ENCODE measurements around the gene CP. TPM values are rescaled to one million over a fixed set of nuclear protein-coding genes. Genes with fewer than 3 reads are reported as not detected.

Gene CP
- total RNA-seq, 3 donors from 2014 or later: 25.9 to 225 (median 30.2) TPM

DNA sequence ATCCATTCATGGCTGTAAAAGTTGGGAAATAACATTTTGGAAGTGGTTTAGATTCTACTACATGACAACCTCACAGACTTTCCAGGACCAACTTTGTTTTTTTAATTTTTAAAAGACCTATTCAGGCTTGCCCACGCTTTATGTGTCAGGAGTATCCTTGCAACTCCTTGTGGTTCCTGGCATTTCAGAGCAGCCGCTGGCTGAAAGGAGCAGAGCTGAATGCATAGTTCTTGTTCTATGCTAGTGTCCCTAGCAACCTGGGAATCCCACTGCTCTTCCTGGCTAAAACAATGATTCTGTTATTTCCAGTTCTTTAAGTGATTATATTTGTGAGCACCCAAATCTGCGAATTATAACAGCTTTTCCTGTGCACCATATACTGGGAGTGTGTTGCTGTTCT, 34.9 kb downstream of the CP start:
- H3K4me3 ChIP-seq: no peak overlapping the region
- no peaks in the 10 kb centered on the region for H3K9me3 ChIP-seq
- no peaks in the 10 kb centered on the region for H3K36me3 ChIP-seq
- no peak for DNase-seq (ENCODE audit: low spot score in 2 of 2)
- H3K27ac ChIP-seq: no peak overlapping the region
- intact Hi-C loops (cut with DNase I; ENCODE audit: low total_unique reads): no loop called here
- no peak for TF ChIP-seq POLR2AphosphoS5 (IDR thresholded peaks at IDR 0.05)
- no peak for TF ChIP-seq POLR2A (IDR thresholded peaks at IDR 0.05)
- TF ChIP-seq, protein P1, sequence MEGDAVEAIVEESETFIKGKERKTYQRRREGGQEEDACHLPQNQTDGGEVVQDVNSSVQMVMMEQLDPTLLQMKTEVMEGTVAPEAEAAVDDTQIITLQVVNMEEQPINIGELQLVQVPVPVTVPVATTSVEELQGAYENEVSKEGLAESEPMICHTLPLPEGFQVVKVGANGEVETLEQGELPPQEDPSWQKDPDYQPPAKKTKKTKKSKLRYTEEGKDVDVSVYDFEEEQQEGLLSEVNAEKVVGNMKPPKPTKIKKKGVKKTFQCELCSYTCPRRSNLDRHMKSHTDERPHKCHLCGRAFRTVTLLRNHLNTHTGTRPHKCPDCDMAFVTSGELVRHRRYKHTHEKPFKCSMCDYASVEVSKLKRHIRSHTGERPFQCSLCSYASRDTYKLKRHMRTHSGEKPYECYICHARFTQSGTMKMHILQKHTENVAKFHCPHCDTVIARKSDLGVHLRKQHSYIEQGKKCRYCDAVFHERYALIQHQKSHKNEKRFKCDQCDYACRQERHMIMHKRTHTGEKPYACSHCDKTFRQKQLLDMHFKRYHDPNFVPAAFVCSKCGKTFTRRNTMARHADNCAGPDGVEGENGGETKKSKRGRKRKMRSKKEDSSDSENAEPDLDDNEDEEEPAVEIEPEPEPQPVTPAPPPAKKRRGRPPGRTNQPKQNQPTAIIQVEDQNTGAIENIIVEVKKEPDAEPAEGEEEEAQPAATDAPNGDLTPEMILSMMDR (IDR thresholded peaks at IDR 0.05): no peak
- no peaks in the 10 kb centered on the region for H3K4me1 ChIP-seq
- no peaks in the 10 kb centered on the region for H3K27me3 ChIP-seq

- TF ChIP-seq POLR2A (IDR thresholded peaks at IDR 0.05) (no peak), POLR2AphosphoS5 (IDR thresholded peaks at IDR 0.05) (no peak)
- TF ChIP-seq, protein P1 (IDR thresholded peaks at IDR 0.05): no peak
- Histone ChIP-seq H3K4me3 (no peak overlapping the region), H3K27me3 (no peaks in the 10 kb centered on the region), H3K9me3 (no peaks in the 10 kb centered on the region), H3K27ac (no peak overlapping the region), H3K36me3 (no peaks in the 10 kb centered on the region), H3K4me1 (no peaks in the 10 kb centered on the region)
- DNase-seq (ENCODE audit: low spot score in 2 of 2): no peak
- intact Hi-C loops (cut with DNase I; ENCODE audit: low total_unique reads): no loop called here
Observed at GRCh38 chr3:149186219-149186618, 35.4 kb downstream of the CP start.

- H3K27me3 ChIP-seq: no peaks in the 10 kb centered on the region
- H3K9me3 ChIP-seq: no peaks in the 10 kb centered on the region
- peak overlapping the region in 1 of 2 donors; percentile 75 for H3K27ac ChIP-seq
- intact Hi-C loops (cut with DNase I; ENCODE audit: low total_unique reads): no loop called here
- H3K4me1 ChIP-seq: no peaks in the 10 kb centered on the region
- DNase-seq (ENCODE audit: low spot score in 2 of 2): no peak
- no peak for TF ChIP-seq POLR2AphosphoS5 (IDR thresholded peaks at IDR 0.05)
- TF ChIP-seq, protein P1 (IDR thresholded peaks at IDR 0.05): no peak
- TF ChIP-seq POLR2A (IDR thresholded peaks at IDR 0.05): no peak
- no peaks in the 10 kb centered on the region for H3K36me3 ChIP-seq
- H3K4me3 ChIP-seq: no peak overlapping the region
Observed at GRCh38 chr3:149181182-149181581, 40.4 kb downstream of the CP start.

DNA sequence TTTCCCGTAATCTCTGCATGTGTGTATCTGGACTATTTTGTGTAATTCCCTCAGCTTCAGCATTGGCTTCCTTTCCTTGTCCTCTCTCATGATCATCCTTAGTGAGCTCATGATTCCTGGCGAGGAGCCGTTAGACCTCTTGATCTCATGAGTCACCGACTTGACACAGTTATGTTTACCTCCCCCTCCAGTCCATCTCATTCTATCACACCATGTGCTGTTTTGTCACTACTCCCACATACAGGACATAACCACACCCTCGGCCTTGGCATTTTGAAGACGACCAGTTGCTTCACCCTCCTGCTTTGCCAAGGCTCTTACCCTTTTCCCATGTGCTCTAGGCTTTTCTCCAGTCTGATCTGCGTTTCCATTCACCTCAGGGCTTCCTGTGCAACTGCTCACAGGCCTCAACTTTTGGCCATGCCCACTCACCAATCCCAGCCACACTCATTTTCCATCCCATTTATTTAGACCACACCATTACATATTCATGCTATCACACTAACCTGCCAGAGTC, 41.5 kb downstream of the CP start:
- peak; percentile 53 to 92 (median 78) for TF ChIP-seq POLR2AphosphoS5 (IDR thresholded peaks at IDR 0.05)
- TF ChIP-seq POLR2A (IDR thresholded peaks at IDR 0.05): no peak
- no peak overlapping the region for H3K4me3 ChIP-seq
- no peaks in the 10 kb centered on the region for H3K27me3 ChIP-seq
- intact Hi-C loops (cut with DNase I; ENCODE audit: low total_unique reads): no loop called here
- no peaks in the 10 kb centered on the region for H3K9me3 ChIP-seq
- H3K4me1 ChIP-seq: no peaks in the 10 kb centered on the region
- H3K27ac ChIP-seq: peak overlapping the region; percentile 68 to 75
- DNase-seq (ENCODE audit: low spot score in 2 of 2): peak; percentile 52 to 66
- no peaks in the 10 kb centered on the region for H3K36me3 ChIP-seq

DNA sequence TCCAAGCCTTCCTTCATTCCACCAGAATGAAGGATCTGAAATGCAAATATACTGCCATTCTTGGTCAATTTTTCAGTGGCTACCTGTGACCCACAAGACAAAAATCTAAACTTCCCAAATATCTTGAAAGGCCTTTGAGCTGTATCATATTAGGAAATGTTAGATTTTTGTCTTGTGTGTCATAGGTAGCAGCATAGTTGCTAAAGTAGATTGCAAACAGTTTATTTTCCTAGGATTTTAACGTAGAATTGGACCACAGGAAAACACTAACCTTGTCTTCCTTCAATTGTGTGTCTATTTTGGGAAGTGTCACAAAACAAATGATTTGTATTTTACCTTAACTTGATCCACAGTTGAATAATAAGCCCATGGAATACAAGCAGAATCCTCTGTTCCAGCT, 42.4 kb downstream of the CP start:
- no peaks in the 10 kb centered on the region for H3K27me3 ChIP-seq
- H3K36me3 ChIP-seq: no peaks in the 10 kb centered on the region
- H3K27ac ChIP-seq: peak overlapping the region; percentile 31 to 85
- no peaks in the 10 kb centered on the region for H3K4me1 ChIP-seq
- H3K4me3 ChIP-seq: no peak overlapping the region
- intact Hi-C loops (cut with DNase I; ENCODE audit: low total_unique reads): no loop called here
- DNase-seq (ENCODE audit: low spot score in 2 of 2): no peak
- no peaks in the 10 kb centered on the region for H3K9me3 ChIP-seq
- TF ChIP-seq, protein P1 (IDR thresholded peaks at IDR 0.05): no peak
- no peak for TF ChIP-seq POLR2A (IDR thresholded peaks at IDR 0.05)
- TF ChIP-seq POLR2AphosphoS5 (IDR thresholded peaks at IDR 0.05): no peak

GRCh38 chr3:149177122-149177521, 44.5 kb downstream of the CP start:
- TF ChIP-seq POLR2A (IDR thresholded peaks at IDR 0.05): no peak
- TF ChIP-seq, protein P1 (IDR thresholded peaks at IDR 0.05): no peak
- no peak for TF ChIP-seq POLR2AphosphoS5 (IDR thresholded peaks at IDR 0.05)
- no peak overlapping the region for H3K27ac ChIP-seq
- H3K36me3 ChIP-seq: no peaks in the 10 kb centered on the region
- H3K27me3 ChIP-seq: no peaks in the 10 kb centered on the region
- no peak for DNase-seq (ENCODE audit: low spot score in 2 of 2)
- no peaks in the 10 kb centered on the region for H3K4me1 ChIP-seq
- H3K9me3 ChIP-seq: no peaks in the 10 kb centered on the region
- no peak overlapping the region for H3K4me3 ChIP-seq
- intact Hi-C loops (cut with DNase I; ENCODE audit: low total_unique reads): no loop called here
